DMS114 treated with DMSO at 0.1 percent for 48 hours (cell line): ENCODE results near the gene VAMP2.

Source experiments
- DNase-seq: peaks from one replicate; lab custom pipeline; 2025; ENCODE audit not compliant: unreplicated experiment; lab: John Stamatoyannopoulos, UW

VAMP2 gene

DNA sequence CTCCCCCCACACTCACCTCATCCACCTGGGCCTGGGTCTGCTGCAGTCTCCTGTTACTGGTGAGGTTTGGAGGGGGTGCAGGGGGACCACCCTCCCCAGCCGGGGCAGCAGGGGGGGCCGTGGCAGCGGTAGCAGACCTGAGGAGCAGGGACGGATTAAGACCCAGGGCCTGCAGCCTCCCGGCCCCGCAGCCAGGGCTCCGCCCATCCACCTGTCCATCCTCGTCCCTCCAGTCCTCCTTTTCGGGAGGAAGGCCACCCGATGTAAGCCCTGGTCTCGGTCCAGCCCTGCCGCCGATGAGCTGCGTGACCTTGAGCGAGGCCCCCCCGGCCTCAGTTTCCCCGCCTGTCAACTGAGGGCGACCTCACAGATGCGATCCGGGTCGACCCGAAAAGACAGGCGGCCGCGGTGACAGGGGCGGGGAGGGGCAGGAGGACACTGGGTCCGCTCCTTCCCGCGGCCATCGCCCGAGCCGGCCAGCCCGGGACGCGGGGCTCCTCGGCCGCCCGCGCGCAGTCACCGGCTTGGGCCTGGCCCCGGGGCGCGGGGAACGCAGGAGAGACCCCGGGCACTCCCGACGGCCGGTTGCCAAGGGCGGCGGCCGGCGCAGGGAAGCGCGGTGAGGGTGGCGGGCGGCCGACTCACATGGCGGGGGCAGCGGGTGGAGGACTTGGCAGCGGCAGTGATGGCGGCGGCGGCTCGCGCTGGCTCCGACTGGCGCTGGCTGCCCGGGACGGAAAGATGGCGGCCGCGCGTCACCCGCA lies at the start of gene VAMP2:
VAMP2 (minus strand) TSS at position 716 of the 764 bp plus-strand sequence; CDS start at position 647, 69 bp downstream.
- no peak for DNase-seq

- DNase-seq = no peak
Observed at GRCh38 chr17:8210761-8211458, 48.2 kb upstream of the VAMP2 start.

- DNase-seq = peak; percentile 87
Observed at GRCh38 chr17:8209907-8210760, 47.4 kb upstream of the VAMP2 start, which contains the start of gene AURKB. Gene AURKB, minus strand, starts transcription at chr17:8210575. Its CDS starts 351 bp downstream, at chr17:8210224.

- no peak for DNase-seq
Observed at GRCh38 chr17:8206536-8206935, 43.8 kb upstream of the VAMP2 start.

- no peak for DNase-seq
Observed at GRCh38 chr17:8204761-8205555, 42.2 kb upstream of the VAMP2 start.

GRCh38 chr17:8192070-8192815 lies 29.5 kb upstream of the VAMP2 start:
- DNase-seq = no peak

GRCh38 chr17:8190506-8190905 lies 27.8 kb upstream of the VAMP2 start:
- no peak for DNase-seq

DNA sequence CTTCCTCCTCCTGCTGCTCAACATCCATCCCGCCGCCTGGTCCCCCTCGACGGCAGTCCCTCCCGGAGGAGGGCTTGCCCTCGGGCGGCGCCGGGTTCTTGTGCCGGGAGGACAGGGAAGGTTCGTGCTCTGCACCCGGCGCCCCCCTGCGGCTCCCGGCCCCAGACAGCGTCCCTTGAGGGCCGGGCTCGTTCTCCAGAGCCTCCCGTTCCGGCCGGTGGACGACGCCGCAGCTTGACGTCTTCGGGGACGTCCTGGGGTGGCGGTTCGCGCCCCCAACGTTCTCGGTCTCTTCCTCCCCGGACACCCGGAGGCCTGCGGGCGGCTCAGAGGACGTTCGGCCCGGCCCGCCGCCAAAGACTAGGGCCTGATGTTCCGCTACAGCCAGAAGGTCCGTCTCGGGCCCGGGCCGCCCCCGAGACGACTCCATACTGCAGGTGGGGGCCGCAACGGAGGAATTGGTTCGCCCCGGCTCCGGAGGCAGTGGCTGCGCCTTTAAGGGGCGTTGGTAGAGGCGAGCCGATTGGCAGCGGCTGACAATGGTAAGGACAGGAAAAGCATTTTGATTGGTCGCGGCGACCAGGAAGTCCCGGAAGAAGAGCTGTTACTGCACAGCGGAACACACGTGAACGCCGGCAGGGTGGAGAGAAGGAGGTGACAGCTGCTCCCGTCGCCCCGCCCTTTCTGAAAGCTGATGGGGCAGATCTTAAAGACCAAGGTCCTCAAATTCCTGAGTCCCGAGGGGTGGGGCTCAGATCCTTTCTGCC lies 27.1 kb upstream of the VAMP2 start, which contains the start of gene BORCS6:
BORCS6 (minus strand) TSS at position 470 of the 767 bp plus-strand sequence; CDS start at position 430, 40 bp downstream.
- peak; percentile 97 for DNase-seq

GRCh38 chr17:8189041-8189710 lies 26.4 kb upstream of the VAMP2 start:
- DNase-seq = no peak

DNA sequence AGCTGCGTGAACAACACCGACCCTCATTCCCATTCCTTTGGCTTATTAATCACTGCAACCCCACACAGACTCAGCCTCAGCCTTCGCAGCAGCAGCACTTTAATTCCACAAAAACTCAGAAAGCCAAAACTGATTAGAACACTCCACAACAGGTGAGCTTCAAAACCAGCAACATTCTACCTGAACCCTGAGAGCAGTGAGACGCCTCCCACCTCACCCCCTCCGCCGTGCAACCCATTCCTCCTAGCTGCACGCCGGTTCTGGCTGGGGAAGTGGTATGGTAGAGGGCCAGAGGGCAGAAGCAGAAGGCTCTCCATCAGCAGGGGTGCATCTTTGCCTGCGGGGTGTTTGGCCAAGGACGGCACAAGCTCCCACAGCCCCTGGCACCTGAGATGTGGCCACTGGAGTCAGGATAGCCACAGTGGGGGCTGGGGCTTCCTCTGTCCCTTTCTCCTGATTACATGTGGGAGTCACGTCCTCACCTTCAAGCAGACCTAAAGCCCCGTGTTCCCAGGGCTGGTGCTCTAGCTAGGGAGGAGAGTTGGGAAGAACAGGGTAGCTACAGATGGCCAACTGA lies 25.6 kb upstream of the VAMP2 start:
- DNase-seq = no peak

DNA sequence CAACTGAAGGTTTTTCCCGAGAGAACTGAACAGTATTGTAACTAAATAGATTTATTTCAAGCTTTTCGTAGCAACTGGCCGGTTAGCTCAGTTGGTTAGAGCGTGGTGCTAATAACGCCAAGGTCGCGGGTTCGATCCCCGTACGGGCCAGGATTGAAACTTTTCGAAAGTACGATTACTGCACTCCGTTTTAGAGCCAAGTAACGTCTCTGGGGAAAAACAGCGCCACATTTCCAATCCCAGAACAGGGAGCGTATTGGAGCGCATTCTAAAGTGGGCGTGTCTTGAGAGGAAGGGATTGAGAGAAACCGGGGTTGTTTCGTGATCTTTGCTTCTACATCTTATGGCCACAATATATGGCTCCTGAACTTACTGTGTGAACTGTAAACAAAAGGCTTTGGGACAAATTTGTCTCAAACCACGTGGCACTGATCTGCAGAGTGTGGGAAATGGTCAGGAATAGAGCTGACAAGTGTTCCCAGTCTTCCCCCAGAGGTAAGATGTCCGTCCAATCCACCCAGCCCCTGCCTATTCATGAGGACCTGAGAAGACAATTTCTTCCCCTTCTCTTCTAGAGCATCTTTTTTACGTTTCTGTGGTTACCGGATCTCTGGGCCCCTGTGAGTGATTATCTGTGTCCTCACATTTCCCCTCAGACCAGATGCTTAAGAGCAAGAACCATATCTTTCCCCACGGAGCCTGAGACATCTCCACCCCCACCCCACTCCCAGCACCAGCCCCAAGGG lies 24.9 kb upstream of the VAMP2 start:
- peak; percentile 98 for DNase-seq

- DNase-seq = peak; percentile 94
Observed at GRCh38 chr17:8186787-8187516, 24.2 kb upstream of the VAMP2 start.

GRCh38 chr17:8186446-8186786 lies 23.7 kb upstream of the VAMP2 start:
- no peak for DNase-seq

DNA sequence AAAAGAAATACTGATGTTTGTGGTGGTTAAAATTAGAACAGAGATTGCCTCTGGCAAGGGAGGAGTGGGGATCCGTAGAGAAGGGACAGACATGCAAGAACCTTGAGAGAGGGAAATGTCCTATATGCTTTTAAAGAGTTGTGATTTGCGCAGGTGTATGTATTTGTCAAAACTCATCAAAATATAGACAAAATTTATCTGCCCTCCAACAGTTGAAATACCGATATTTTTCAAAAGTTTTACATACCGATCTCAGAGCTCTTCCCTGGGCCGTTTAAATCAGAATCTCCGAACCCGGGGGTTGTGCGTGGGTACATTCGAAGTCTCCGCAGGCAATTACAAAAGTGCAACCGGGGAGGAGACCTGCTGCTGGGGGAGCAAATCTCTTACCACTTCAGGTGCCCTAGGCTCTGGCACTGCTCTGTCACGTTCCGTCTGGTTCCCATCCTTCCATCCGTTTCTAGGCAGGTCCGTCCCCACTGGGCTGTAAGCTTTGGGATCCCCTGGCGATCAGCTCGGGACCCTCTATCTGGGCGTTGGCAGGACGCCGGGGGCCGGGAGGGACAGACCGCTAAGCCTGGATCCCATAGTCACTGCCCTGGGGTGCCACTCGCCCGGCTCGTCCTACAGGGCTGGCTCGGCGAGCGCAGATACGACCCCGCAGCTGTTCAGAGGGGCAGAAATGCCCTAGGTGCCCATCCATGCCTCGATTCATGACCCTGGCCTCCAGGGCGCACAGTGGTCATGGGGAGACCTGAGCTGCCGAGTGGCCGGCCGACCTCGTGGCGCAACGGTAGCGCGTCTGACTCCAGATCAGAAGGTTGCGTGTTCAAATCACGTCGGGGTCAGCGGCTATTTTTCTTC lies 23.1 kb upstream of the VAMP2 start:
- DNase-seq = peak; percentile 71

DNA sequence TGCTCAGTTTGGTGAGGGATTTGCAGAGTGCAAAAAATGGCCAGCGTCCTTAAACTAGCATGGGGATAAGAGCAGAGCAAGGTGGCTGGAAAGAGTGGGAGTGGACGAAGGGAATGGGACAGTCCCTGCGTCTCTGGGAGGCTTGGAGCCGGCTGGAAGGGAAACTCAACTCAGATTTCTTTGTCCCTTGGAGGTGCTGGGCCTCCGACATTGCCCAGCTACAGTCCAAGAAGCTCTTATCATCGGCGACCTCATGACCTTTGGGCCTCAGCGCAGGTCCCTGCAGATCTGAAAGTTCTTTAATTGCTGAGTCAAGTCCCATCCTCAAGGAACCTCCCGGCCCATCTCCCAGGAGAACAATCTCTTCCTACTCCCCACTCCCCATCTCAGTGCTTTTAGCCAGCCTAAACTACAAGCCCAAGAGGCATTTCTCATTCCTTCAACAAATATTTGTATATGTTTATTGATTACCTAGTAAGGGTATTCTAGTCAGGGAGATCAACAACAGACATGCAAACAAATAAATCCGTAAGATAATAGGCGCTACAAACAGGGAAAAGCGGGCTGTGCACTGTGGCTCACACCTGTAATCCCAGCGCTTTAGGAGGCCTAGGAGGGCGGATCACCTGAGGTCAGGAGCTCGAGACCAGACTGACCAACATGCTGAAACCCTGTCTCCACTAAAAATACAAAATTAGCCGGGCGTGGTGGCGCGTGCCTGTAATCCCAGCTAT lies 14.4 kb upstream of the VAMP2 start:
- DNase-seq = no peak
